ENCODE data around the gene HLCS.

HLCS gene

DNA sequence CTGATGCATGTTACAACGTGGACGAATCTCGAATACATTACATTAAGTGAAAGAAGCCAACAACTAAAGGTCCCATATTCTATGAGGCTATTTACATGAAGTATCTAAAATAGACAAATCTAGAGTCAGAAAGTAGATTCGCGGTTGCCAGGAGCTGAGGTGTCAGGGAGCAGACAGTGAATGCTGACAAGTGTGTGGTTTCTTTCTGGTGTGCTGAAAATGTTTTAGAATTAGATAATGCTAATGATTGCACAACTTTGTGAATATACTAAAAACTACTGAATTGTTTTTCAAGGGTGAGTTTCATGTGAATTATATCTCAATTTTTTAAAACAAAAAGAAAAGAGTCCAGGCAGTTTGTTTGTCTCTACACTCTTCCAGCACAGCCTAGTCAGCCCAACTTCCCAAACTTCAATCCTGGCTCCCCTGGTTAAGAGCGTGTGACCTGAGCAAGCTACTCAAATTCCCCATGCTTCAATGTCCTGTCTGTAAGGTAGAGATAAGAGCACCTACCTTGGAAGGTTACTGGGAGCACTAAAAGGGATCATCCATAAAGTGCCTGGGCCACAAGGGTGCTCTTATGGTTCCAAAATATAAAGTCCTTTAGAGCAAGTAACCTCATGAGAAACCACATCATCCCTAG, 20.9 kb downstream of the HLCS start:
- TF ChIP-seq, protein P1, sequence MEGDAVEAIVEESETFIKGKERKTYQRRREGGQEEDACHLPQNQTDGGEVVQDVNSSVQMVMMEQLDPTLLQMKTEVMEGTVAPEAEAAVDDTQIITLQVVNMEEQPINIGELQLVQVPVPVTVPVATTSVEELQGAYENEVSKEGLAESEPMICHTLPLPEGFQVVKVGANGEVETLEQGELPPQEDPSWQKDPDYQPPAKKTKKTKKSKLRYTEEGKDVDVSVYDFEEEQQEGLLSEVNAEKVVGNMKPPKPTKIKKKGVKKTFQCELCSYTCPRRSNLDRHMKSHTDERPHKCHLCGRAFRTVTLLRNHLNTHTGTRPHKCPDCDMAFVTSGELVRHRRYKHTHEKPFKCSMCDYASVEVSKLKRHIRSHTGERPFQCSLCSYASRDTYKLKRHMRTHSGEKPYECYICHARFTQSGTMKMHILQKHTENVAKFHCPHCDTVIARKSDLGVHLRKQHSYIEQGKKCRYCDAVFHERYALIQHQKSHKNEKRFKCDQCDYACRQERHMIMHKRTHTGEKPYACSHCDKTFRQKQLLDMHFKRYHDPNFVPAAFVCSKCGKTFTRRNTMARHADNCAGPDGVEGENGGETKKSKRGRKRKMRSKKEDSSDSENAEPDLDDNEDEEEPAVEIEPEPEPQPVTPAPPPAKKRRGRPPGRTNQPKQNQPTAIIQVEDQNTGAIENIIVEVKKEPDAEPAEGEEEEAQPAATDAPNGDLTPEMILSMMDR (IDR thresholded peaks at IDR 0.05) = no peak
- Histone ChIP-seq H3K4me3 (no peak overlapping the region), H3K27ac (no peak overlapping the region)
- DNase-seq (ENCODE audit: low spot score) = no peak

DNA sequence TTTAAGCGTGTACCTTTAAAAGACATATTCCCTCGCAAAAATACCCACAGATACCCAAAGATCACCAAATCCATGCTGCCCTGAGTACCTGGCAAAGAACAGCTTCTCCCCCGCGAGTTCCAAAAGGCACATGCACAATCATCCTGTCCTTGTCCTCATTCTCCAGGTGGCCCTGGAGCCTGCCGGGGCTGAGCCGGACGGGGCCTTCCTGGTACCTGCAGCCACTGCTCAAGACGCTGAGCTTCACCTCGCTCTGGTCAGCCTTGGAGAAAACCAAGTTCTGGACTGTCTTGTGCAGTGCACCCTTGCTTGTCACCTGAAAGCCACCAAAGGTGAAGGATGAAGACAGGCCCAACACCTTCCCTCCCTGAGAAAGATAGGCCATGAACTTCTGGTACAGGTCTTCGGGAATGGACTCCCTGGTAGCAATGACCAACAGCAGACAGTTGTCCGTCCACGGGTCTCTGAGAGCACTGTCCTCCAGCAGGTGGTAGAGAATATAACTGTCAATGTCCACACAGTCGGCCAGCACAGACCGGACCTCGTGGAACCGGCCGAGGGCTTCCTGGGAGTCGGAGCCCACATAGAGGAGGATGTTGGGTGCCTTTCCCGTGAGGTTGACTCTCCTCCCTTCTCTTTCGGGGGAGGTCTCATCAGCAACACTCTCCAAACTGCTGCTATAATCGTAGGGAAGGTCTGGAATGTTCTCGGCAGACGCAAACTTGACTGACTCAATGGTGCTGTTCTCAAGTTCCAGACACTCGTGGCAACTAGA, 29.9 kb downstream of the HLCS start:
- no peak for DNase-seq (ENCODE audit: low spot score)
- TF ChIP-seq, protein P1 (IDR thresholded peaks at IDR 0.05) = no peak
- no peak overlapping the region for H3K27ac ChIP-seq
- no peak overlapping the region for H3K4me3 ChIP-seq

DNA sequence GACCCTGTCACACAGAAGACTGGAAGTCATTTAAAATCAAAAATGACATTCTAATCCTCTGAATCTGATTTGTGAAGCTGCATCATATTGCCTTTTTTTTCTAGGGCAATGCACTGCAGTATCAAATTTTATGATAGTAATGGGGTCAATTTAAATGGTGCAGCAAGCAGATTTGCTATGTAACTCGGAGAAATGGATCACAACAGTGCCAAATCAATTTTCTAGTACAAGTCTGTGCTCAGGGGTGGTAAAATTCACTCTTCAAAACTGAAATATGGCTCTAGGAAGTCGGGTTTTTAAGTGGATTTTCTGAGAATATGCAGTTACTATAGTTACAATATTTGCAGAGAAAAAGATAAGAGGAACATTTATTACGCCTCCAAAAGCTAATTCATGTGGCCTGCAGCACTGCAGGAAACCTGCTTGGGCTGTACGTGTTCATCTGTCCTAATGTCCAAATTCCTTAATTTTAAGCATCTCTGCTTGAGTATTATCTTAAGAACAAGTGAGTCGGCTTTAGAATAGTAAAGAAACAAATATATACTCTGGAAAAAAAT, 31.5 kb downstream of the HLCS start:
- H3K4me3 ChIP-seq = no peak overlapping the region
- TF ChIP-seq, protein P1 (IDR thresholded peaks at IDR 0.05) = no peak
- no peak overlapping the region for H3K27ac ChIP-seq
- no peak for DNase-seq (ENCODE audit: low spot score)

DNA sequence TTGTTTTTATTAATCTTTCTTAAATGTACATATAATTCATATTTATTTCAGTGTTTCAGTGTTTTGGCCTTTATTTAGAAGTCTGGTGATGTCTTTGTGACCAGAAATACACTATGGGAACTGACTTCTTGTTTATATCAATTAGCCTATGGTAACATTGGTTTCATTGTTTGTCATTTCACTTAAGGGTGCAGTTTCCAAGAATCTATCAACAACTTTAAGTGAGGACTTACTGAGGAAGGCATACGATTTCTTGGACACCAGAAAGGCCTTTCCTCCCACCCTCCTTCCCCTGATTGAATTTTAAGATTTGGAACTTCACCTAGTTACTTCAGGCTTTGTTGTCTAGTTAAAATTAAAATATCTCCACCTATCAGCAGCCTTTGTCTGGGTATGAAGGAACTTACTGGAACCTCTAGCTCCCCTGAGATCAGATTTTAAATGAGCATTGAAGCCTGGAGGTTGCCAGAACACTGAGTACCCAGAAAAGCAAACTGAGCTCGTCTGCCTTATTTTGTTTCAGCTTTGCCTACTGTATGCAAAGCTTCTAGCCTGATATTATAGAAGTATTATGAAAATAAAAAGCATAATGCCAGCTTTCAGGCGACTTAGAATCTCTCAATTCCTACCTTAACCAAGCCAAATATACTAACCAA, 34.2 kb downstream of the HLCS start:
- Histone ChIP-seq H3K4me3 (no peak overlapping the region), H3K27ac (no peak overlapping the region)
- no peak for DNase-seq (ENCODE audit: low spot score)
- TF ChIP-seq, protein P1 (IDR thresholded peaks at IDR 0.05) = no peak

DNA sequence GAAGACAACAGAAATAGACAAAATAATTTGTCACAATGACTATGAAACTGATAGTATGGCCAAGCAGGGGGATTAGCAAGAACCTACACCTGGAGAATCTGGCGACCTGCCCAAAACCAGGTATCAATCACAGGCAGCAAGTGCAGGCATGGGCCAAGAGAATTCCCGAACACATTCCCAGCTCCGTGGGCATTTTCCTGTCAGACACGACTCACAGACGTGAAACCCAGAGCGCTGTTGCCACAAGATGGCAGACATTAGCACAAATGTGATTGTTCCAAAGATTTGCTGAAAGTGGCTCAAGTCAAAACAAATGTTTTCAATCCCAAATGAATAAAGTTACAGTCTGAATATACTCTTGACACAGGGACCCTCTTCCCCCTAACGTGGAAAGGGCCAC, 36.8 kb downstream of the HLCS start:
- no peak overlapping the region for H3K4me3 ChIP-seq
- no peak overlapping the region for H3K27ac ChIP-seq
- DNase-seq (ENCODE audit: low spot score) = no peak
- TF ChIP-seq, protein P1 (IDR thresholded peaks at IDR 0.05) = no peak

DNA sequence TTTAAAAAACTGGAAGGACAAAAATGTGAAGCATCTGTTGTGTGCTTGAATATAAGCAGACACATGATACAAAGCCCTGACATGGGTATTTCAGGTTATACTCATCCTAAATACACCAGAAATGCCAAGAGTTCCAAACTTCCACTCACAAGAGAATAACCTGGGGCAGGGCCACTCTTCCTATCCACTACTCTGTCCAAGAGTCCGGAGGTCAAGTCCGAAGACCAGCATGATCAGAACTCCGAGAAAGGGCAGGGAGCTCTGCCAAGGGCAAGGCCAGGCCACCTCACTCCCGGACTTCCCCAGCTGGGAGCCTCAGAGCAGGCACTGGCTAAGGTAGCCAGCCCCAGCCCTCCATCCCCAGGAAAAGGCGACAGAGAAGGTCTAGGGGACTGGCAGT, 37.5 kb downstream of the HLCS start:
- no peak overlapping the region for H3K27ac ChIP-seq
- DNase-seq (ENCODE audit: low spot score) = no peak
- TF ChIP-seq, protein P1 (IDR thresholded peaks at IDR 0.05) = no peak
- no peak overlapping the region for H3K4me3 ChIP-seq

Measured in coronary artery (tissue), 2 donors.